Tibial artery (tissue), 4 donors: ENCODE results near the gene PTPRD.
A peak's percentile ranks its signal among the peaks of the same experiment; 100 is the strongest.

Source experiments
- DNase-seq, 2 donors: peaks; one replicate each; pipeline ENCODE4 v3.0.0-alpha.2; 2019
- H3K27ac ChIP-seq, 2 donors: fragments of 200-600 bp; sonication (generic) in 1 of 2; 1 replicate in 1 of 2; 2 replicates in 1 of 2; pipeline ENCODE4 v1.5.1; 2018 to 2019; ENCODE audit warnings: mild to moderate bottlenecking in 1 of 2
- H3K27me3 ChIP-seq, 2 donors: fragments of 200-600 bp; sonication (generic) in 1 of 2; one replicate each; pipeline versions ENCODE4 v1.5.1 to v1.6.0; 2016 to 2019
- H3K36me3 ChIP-seq, 3 donors: fragments of 200-600 bp; sonication (generic) in 2 of 3; one replicate each; pipeline ENCODE4 v1.5.1; 2016 to 2019; ENCODE audit warnings: mild to moderate bottlenecking in 2 of 3
- H3K4me1 ChIP-seq, 4 donors: fragments of 200-600 bp; sonication (generic) in 2 of 4; 1 replicate in 3 of 4; 2 replicates in 1 of 4; pipeline ENCODE4 v1.5.1; 2016 to 2019
- H3K4me3 ChIP-seq, 2 donors: fragments of 200-600 bp; sonication (generic) in 1 of 2; 1 replicate in 1 of 2; 2 replicates in 1 of 2; pipeline ENCODE4 v1.5.1; 2018 to 2019; ENCODE audit warnings: mild to moderate bottlenecking in 2 of 2
- H3K9me3 ChIP-seq, 3 donors: fragments of 200-600 bp; sonication (generic) in 1 of 3; one replicate each; pipeline ENCODE4 v1.5.1; 2016 to 2019
- intact Hi-C: fragments of 100-400 bp; cut with DNase I; formaldehyde crosslinking; loops from one replicate; pipeline ENCODE4 v1.15.0; 2023; ENCODE audit warnings: low total_unique reads
- TF ChIP-seq, protein P1 (sequence below), 2 experiments: fragments of 200-600 bp in 1 of 2; fragments of 450-650 bp in 1 of 2; IDR thresholded peaks; one replicate each; pipeline ENCODE4 v1.5.1; 2017 to 2019; ENCODE audit warnings: antibody characterized with exemption in 2 of 2, mild to moderate bottlenecking in 1 of 2, moderate library complexity in 1 of 2

The PTPRD gene

DNA sequence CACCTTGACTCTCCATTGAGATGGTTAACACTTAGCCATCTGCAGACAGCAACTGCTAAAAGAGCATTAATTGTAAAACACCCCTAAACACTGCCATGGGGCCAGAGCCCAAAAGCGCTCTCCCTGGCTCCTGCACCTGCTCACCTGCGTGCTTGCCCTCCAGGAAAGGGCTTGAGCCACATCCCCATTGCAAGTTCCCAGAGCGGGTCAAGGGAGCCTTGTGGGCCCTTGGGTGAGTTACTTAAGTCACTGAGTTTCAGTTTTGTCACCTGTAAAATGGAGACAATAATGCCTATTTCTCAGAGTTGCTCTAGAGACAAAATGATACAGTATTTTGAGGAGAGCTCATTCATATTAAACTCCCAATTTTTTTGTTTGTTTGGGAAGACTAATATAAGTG, 967.8 kb downstream of the PTPRD start:
- intact Hi-C loops, result no loop called here
- Histone ChIP-seq H3K9me3 (no peaks in the 10 kb centered on the region), H3K36me3 (no peaks in the 10 kb centered on the region), H3K27ac (peak overlapping the region; percentile 25 to 60), H3K4me1 (peaks cover 0 to 76% (median 16%) of the 10 kb centered on the region in 4 donors), H3K27me3 (no peaks in the 10 kb centered on the region), H3K4me3 (no peak overlapping the region)
- no peak for DNase-seq
- TF ChIP-seq, protein P1, sequence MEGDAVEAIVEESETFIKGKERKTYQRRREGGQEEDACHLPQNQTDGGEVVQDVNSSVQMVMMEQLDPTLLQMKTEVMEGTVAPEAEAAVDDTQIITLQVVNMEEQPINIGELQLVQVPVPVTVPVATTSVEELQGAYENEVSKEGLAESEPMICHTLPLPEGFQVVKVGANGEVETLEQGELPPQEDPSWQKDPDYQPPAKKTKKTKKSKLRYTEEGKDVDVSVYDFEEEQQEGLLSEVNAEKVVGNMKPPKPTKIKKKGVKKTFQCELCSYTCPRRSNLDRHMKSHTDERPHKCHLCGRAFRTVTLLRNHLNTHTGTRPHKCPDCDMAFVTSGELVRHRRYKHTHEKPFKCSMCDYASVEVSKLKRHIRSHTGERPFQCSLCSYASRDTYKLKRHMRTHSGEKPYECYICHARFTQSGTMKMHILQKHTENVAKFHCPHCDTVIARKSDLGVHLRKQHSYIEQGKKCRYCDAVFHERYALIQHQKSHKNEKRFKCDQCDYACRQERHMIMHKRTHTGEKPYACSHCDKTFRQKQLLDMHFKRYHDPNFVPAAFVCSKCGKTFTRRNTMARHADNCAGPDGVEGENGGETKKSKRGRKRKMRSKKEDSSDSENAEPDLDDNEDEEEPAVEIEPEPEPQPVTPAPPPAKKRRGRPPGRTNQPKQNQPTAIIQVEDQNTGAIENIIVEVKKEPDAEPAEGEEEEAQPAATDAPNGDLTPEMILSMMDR (IDR thresholded peaks at IDR 0.05), result no peak

DNA sequence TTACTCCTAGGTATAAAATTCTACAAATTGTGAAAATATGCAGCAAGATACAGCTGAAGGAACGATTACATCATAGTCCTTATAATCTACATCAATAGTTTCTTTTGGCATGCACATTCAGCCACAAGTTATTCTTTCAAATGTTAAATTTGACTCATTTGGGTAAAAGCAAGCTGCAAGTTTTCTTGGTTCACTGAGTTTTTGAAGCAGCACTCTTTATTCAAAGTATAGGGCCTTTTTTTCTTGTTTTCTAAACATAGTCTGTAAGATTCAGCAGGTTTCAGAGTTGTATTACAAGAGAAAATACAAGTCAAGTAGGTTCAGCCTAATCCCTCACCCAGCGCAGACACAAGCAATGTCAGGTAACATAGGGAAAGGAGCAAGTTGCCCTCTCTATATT, 981.5 kb downstream of the PTPRD start:
- no peak for DNase-seq
- no peaks in the 10 kb centered on the region for H3K36me3 ChIP-seq
- H3K4me1 ChIP-seq, result peaks cover 0 to 20% (median 0%) of the 10 kb centered on the region in 4 donors
- intact Hi-C loops, result no loop called here
- H3K27me3 ChIP-seq, result no peaks in the 10 kb centered on the region
- no peak overlapping the region for H3K4me3 ChIP-seq
- peak overlapping the region; percentile 3 to 10 for H3K27ac ChIP-seq
- H3K9me3 ChIP-seq, result no peaks in the 10 kb centered on the region
- TF ChIP-seq, protein P1 (IDR thresholded peaks at IDR 0.05), result no peak

DNA sequence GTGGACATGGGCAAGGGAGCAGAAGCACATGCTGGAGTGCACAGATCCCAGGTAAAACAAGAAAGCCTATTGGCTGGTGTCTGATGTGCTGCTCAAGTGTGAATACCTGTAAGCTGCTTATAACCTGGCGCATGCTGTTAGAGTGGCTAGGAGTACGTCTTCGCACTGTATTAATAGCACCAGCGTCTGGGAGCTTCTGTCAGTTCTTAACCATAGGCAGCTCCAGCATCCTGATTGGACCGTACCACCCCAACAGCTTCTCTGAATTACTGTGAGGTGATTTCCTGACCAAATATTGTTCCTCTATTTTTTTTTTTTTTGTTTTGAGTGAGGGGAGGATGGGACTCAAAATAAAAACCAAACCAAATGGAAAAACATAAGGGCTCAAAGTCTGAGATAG, 987.6 kb downstream of the PTPRD start:
- no peaks in the 10 kb centered on the region for H3K36me3 ChIP-seq
- TF ChIP-seq, protein P1 (IDR thresholded peaks at IDR 0.05), result no peak
- no peak overlapping the region for H3K4me3 ChIP-seq
- peaks cover 0 to 1% (median 0%) of the 10 kb centered on the region in 4 donors for H3K4me1 ChIP-seq
- H3K9me3 ChIP-seq, result no peaks in the 10 kb centered on the region
- H3K27ac ChIP-seq, result no peak overlapping the region
- no peaks in the 10 kb centered on the region for H3K27me3 ChIP-seq
- intact Hi-C loops, result no loop called here
- no peak for DNase-seq

DNA sequence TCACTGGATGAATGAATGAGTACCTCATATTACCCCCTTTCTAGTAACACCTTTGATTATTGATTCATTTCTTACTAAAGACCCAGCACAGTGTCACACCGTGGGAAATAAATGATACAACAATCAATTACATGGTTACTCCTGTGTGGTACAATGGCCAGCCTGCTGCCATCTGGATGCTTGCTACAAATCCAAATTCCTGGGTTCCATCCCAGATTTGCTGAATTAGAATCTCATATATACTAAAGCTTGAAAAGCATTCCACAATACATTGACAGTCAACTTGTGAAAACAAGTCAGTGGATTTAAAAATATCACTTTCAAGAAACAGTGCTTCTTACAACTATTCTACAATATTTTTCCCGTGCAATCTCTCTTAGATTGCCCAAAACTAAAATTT, 989.3 kb downstream of the PTPRD start:
- no peaks in the 10 kb centered on the region for H3K9me3 ChIP-seq
- H3K27ac ChIP-seq, result no peak overlapping the region
- intact Hi-C loops, result no loop called here
- no peak for DNase-seq
- TF ChIP-seq, protein P1 (IDR thresholded peaks at IDR 0.05), result no peak
- H3K4me1 ChIP-seq, result no peaks in the 10 kb centered on the region
- H3K36me3 ChIP-seq, result no peaks in the 10 kb centered on the region
- H3K4me3 ChIP-seq, result no peak overlapping the region
- no peaks in the 10 kb centered on the region for H3K27me3 ChIP-seq

DNA sequence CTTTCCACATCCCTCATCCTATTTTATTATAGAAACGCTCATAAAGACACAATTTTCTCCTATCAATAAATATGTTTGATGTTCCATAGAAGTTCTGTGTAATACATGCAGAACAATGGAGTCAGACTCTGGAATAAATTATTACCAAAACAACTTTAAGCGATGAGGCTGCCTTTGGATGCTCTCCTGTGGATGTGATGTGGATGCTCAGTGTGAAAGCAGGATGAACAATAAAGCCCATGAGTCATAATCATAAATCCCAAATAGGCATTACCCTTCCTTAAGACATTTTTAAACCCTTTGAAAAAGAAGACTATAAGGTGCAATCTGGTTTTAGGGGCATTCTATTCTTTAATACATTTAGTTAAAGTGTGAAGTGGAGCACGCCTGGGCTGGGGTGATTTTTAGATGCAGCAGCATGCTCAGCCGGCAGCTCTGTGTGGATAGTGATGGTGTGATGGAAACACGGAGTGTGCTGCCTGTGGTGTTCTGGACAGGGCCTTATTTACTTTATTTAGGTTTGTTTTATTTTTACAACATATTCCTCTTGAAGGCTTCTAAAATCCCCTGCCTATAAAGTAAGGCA, 991.4 kb downstream of the PTPRD start:
- intact Hi-C loops, result no loop called here

More for the DNA sequence above, 991.4 kb downstream of the PTPRD start:
- Histone ChIP-seq H3K4me3 (no peak overlapping the region), H3K27me3 (no peaks in the 10 kb centered on the region), H3K4me1 (peaks cover 0 to 10% (median 0%) of the 10 kb centered on the region in 4 donors), H3K9me3 (no peaks in the 10 kb centered on the region), H3K27ac (no peak overlapping the region), H3K36me3 (no peaks in the 10 kb centered on the region)
- no peak for DNase-seq
- TF ChIP-seq, protein P1 (IDR thresholded peaks at IDR 0.05), result no peak
